Anterior cingulate cortex (tissue), 58 donors: ENCODE measurements around the gene UBL4A.

Experiments used
- DNase-seq, 58 donors: peaks; one replicate each; lab custom pipeline; 2025; lab: John Stamatoyannopoulos, UW

Gene UBL4A

GRCh38 chrX:154486396-154487207 is at the start of gene UBL4A:
TSS of gene UBL4A (minus strand) at chrX:154486615. CDS start at chrX:154486584, 31 bp downstream.
- peak in 44 of 58 donors; percentile 2 to 63 (median 29) for DNase-seq

- DNase-seq, result no peak
Measured at GRCh38 chrX:154535892-154536291, 49.5 kb upstream of the UBL4A start.

- DNase-seq, result peak; percentile 7 to 92 (median 73)
Measured at GRCh38 chrX:154534526-154535322, 48.3 kb upstream of the UBL4A start.

GRCh38 chrX:154532690-154533089 is 46.3 kb upstream of the UBL4A start:
- DNase-seq, result no peak

GRCh38 chrX:154531626-154532025 is 45.2 kb upstream of the UBL4A start:
- peak in 1 of 58 donors; percentile 24 for DNase-seq

GRCh38 chrX:154530286-154530685 is 43.9 kb upstream of the UBL4A start:
- DNase-seq, result no peak

GRCh38 chrX:154529206-154529612 is 42.8 kb upstream of the UBL4A start:
- no peak for DNase-seq

GRCh38 chrX:154526901-154527675 is 40.7 kb upstream of the UBL4A start:
- DNase-seq, result peak in 56 of 58 donors; percentile 3 to 83 (median 52)

- DNase-seq, result no peak
Measured at GRCh38 chrX:154525606-154526490, 39.4 kb upstream of the UBL4A start.

- DNase-seq, result no peak
Measured at GRCh38 chrX:154519389-154519788, 33.0 kb upstream of the UBL4A start.

GRCh38 chrX:154517101-154517781 is 30.8 kb upstream of the UBL4A start:
- peak in 10 of 58 donors; percentile 12 to 51 (median 34) for DNase-seq

GRCh38 chrX:154516656-154517100 is 30.3 kb upstream of the UBL4A start:
- DNase-seq, result peak in 22 of 58 donors; percentile 1 to 63 (median 31)

GRCh38 chrX:154515966-154516655 is 29.7 kb upstream of the UBL4A start, which contains the start of gene FAM3A:
TSS of gene FAM3A (minus strand) at chrX:154516232. CDS start at chrX:154515772, 460 bp downstream.
- peak; percentile 13 to 95 (median 88) for DNase-seq

- peak in 2 of 58 donors; percentile 9 to 36 for DNase-seq
Measured at GRCh38 chrX:154515090-154515965, 28.9 kb upstream of the UBL4A start.

GRCh38 chrX:154513716-154514115 is 27.3 kb upstream of the UBL4A start:
- no peak for DNase-seq

- no peak for DNase-seq
Measured at GRCh38 chrX:154512879-154513553, 26.6 kb upstream of the UBL4A start.
